HepG2 (cell line): Measurements from ENCODE around the gene ADGRV1. TPM values are rescaled to one million over a fixed set of nuclear protein-coding genes. Genes with fewer than 3 reads are reported as not detected.

ENCODE experiments used
- ATAC-seq: fragments of 200-7000 bp; cut with Tn5 transposase; 3 replicates; pipeline ENCODE4 v1.9.1; 2020; ENCODE audit warnings: mild to moderate bottlenecking, moderate library complexity
- BruUV-seq: library from RNA; stranded (reverse); fragments of 400-500 nt; replicated peaks from 2 replicates; lab custom pipeline; 2021; lab: Mats Ljungman, UMichigan
- CTCF ChIA-PET: fragments of 300-600 bp; formaldehyde crosslinking; extraction: SDS; loops from one replicate; lab custom pipeline; 2021; ENCODE audit warnings: low total read pairs, inconsistent platforms, low intra/inter-chr PET ratio; lab: Yijun Ruan, JAX
- POLR2A ChIA-PET: fragments of 350-600 bp; sonication (Branson Sonifier 250); formaldehyde crosslinking; loops from one replicate; lab custom pipeline; 2020; ENCODE audit warnings: antibody characterized with exemption, inconsistent platforms; lab: Yijun Ruan, JAX
- DNase-seq: peaks from one replicate; pipeline ENCODE4 v3.0.0-alpha.2; 2015; ENCODE audit warnings: low spot score
- FAIRE-seq: peaks from 3 replicates; lab custom pipeline; 2011; peaks lifted over from hg19 to GRCh38; lab: Jason Lieb, UNC
- H2AFZ ChIP-seq: one replicate; pipeline ENCODE4 v1.6.1; 2011; ENCODE audit warnings: low read length, inconsistent platforms
- H3K27ac ChIP-seq: fragments of 300-600 bp; 3 replicates; pipeline ENCODE4 v1.8.0; 2011; ENCODE audit warnings: mixed run types, mild to moderate bottlenecking, mixed read lengths, low read length, inconsistent platforms; ENCODE audit not compliant: insufficient read depth; ENCODE audit errors: extremely low read length
- H3K27me3 ChIP-seq, 2 experiments: fragments of 200-600 bp in 1 of 2; 2 replicates in 1 of 2; 3 replicates in 1 of 2; pipeline versions ENCODE4 v1.6.0 to v1.8.0; 2011; ENCODE audit warnings: low read length in 2 of 2, mild to moderate bottlenecking in 2 of 2, moderate library complexity in 2 of 2, inconsistent platforms in 1 of 2; ENCODE audit not compliant: insufficient read depth in 2 of 2, control insufficient read depth in 1 of 2
- H3K36me3 ChIP-seq, 2 experiments: fragments of 200-600 bp in 1 of 2; replicated peaks in 1 of 2; 2 replicates in 1 of 2; 3 replicates in 1 of 2; pipeline versions ENCODE4 v1.5.1 to v1.8.0; 2011; ENCODE audit warnings: low read length in 2 of 2, inconsistent platforms in 1 of 2; ENCODE audit not compliant: insufficient read depth in 2 of 2, control insufficient read depth in 1 of 2
- H3K4me1 ChIP-seq: 2 replicates; pipeline ENCODE4 v1.5.1; 2012; ENCODE audit warnings: low read length, inconsistent platforms; ENCODE audit not compliant: insufficient read depth
- H3K4me2 ChIP-seq: 2 replicates; pipeline ENCODE4 v1.6.0; 2011; ENCODE audit warnings: low read depth, low read length, inconsistent platforms
- H3K4me3 ChIP-seq, 3 experiments: fragments of 200-600 bp in 1 of 3; sonication (generic), shearing (Covaris generic) in 1 of 3; replicated peaks in 1 of 3; 2 replicates each; pipeline ENCODE4 v1.5.1; 2011 to 2016; ENCODE audit warnings: low read length in 3 of 3, inconsistent platforms in 2 of 3, low read depth in 2 of 3, mild to moderate bottlenecking in 2 of 3, control low read depth in 1 of 3, mixed read lengths in 1 of 3; ENCODE audit not compliant: insufficient read depth in 1 of 3
- H3K79me2 ChIP-seq: one replicate; pipeline ENCODE4 v1.6.1; 2011; ENCODE audit warnings: low read length, inconsistent platforms; ENCODE audit not compliant: insufficient read depth
- H3K9ac ChIP-seq: 2 replicates; pipeline ENCODE4 v1.6.0; 2011; ENCODE audit warnings: mild to moderate bottlenecking, low read depth, low read length, inconsistent platforms; ENCODE audit not compliant: insufficient read depth
- H3K9me3 ChIP-seq: 2 replicates; pipeline ENCODE4 v1.5.1; 2012; ENCODE audit warnings: mild to moderate bottlenecking, low read length
- H4K20me1 ChIP-seq: 2 replicates; pipeline ENCODE4 v1.6.0; 2011; ENCODE audit warnings: inconsistent platforms, mild to moderate bottlenecking, low read length, moderate library complexity; ENCODE audit not compliant: insufficient read depth
- CEBPB ChIP-seq: IDR thresholded peaks from 2 replicates; pipeline ENCODE4 v1.6.1; 2011; ENCODE audit warnings: low read depth, low read length, improper control_type of control experiment, borderline replicate concordance
- CEBPG ChIP-seq: IDR thresholded peaks from 2 replicates; pipeline ENCODE4 v1.6.1; 2016
- EED ChIP-seq: sonication (generic); formaldehyde crosslinking; IDR thresholded peaks from 2 replicates; pipeline ENCODE4 v1.5.0; 2020; ENCODE audit warnings: mild to moderate bottlenecking, missing genetic modification reagents
- HDAC6 ChIP-seq: fragments of 200-600 bp; sonication (generic); IDR thresholded peaks from 2 replicates; pipeline ENCODE4 v1.7.0; 2017; ENCODE audit warnings: mild to moderate bottlenecking, antibody characterized with exemption, low read length, low read depth
- KDM5A ChIP-seq: fragments of 200-600 bp; sonication (generic); IDR thresholded peaks from 2 replicates; pipeline ENCODE4 v1.7.0; 2018; ENCODE audit warnings: antibody characterized with exemption, mild to moderate bottlenecking, low read length, borderline replicate concordance
- XRCC5 ChIP-seq: fragments of 200-400 bp; formaldehyde crosslinking; optimal IDR thresholded peaks from 2 replicates; pipeline ENCODE3; 2017; ENCODE audit warnings: mild to moderate bottlenecking, low read length
- ZNF10 ChIP-seq: sonication (generic); formaldehyde crosslinking; IDR thresholded peaks from 2 replicates; pipeline ENCODE4 v1.4.0; 2020; ENCODE audit warnings: mild to moderate bottlenecking, low read depth, missing genetic modification reagents, borderline replicate concordance
- ZNF12 ChIP-seq: sonication (generic); formaldehyde crosslinking; IDR thresholded peaks from 2 replicates; pipeline ENCODE4 v1.5.0; 2020; ENCODE audit warnings: missing genetic modification reagents
- ZNF234 ChIP-seq: sonication (generic); formaldehyde crosslinking; conservative IDR thresholded peaks from 2 replicates; pipeline ENCODE4 v1.5.1; 2020; ENCODE audit warnings: mild to moderate bottlenecking, missing genetic modification reagents
- ZNF562 ChIP-seq: sonication (generic); formaldehyde crosslinking; IDR thresholded peaks from 2 replicates; pipeline ENCODE4 v1.8.0; 2022; ENCODE audit warnings: missing genetic modification reagents, borderline replicate concordance
- ZNF564 ChIP-seq: sonication (generic); formaldehyde crosslinking; IDR thresholded peaks from 2 replicates; pipeline ENCODE4 v1.8.1; 2023; ENCODE audit warnings: mild to moderate bottlenecking, missing genetic modification reagents
- WGBS: methylation state at CpG from one replicate; pipeline ENCODE4 v1.1.6; 2017; ENCODE audit warnings: low lambda C conversion rate; 5-methylcytosine and 5-hydroxymethylcytosine counted together
- in situ Hi-C: cut with HindIII; loops from 2 replicates; pipeline ENCODE4 v1.10.0; 2017; ENCODE audit warnings: low pct_unique_long_range_greater_than_20kb; ENCODE audit not compliant: extremely low pct_ligation_motif_present
- intact Hi-C: fragments of 100-400 bp; cut with micrococcal nuclease; formaldehyde crosslinking; loops from one replicate; pipeline ENCODE4 v1.10.0; 2022; ENCODE audit not compliant: unreplicated experiment
- polyA plus RNA-seq, 8 experiments: library from polyadenylated mRNA; depleted of rRNA in 3 of 8; stranded (reverse) in 7 of 8; unstranded in 1 of 8; fragments of >200 nt; fragmentation: Illumina TruSeq in 4 of 8; extraction: Trizol in 4 of 8; gene quantifications; 2 replicates each; pipeline versions ENCODE4 v1.2.1 to v1.2.3, GENCODE V29; 2011 to 2016; ENCODE audit warnings: low read depth in 4 of 8, missing spikeins in 1 of 8, mixed read lengths in 1 of 8; ENCODE audit not compliant: insufficient read depth in 1 of 8
- total RNA-seq, 5 experiments: library from RNA; depleted of rRNA; stranded (reverse); fragments of >200 nt; fragmentation: Illumina TruSeq; extraction: Trizol; gene quantifications; 2 replicates each; pipeline ENCODE4 v1.2.3, GENCODE V29; 2016; ENCODE audit warnings: low read depth in 1 of 5
- TF ChIP-seq, protein P1 (sequence below): sonication (generic); formaldehyde crosslinking; IDR thresholded peaks from 2 replicates; pipeline ENCODE4 v1.5.1; 2020; ENCODE audit warnings: missing genetic modification reagents, mild to moderate bottlenecking, borderline replicate concordance
- TF ChIP-seq, protein P2 (sequence below): sonication (generic); formaldehyde crosslinking; IDR thresholded peaks from 2 replicates; pipeline ENCODE4 v1.4.0; 2020; ENCODE audit warnings: missing genetic modification reagents, mild to moderate bottlenecking, borderline replicate concordance
- TF ChIP-seq, protein P3 (sequence below), 2 experiments: fragments of 450-650 bp in 1 of 2; sonication (generic) in 1 of 2; formaldehyde crosslinking; IDR thresholded peaks; 2 replicates each; pipeline versions ENCODE4 v1.5.0 to v1.8.0; 2020 to 2022; ENCODE audit warnings: mild to moderate bottlenecking in 1 of 2, missing genetic modification reagents in 1 of 2

Gene ADGRV1
- total and polyA plus RNA-seq, 2 of the 13 experiments (the other 11 are each of a cell fraction or from before 2014, with no cell fraction given) = 1.7 to 3.9 TPM

DNA sequence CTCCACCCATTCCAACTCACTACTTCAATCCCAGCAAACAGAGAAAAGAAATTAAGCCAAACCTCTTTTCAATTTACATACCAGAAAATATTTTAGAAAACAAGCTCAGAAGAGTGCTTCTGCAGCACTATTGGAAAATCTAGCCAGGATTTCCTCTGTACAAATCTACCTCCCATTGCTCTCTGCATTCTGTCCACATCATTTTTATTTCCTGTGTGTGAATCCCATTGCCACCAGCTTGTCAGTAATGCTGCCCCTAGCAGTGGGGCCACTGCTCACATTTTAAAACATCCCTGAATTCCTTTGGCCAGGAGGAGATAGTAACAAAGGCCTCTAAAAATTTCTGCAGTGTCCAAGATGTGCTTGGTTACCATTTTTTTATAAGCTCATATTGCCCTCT is 592.0 kb downstream of the ADGRV1 start (continued):
- TF ChIP-seq ZNF10 (CRISPR knock-in tag) = no peak

DNA sequence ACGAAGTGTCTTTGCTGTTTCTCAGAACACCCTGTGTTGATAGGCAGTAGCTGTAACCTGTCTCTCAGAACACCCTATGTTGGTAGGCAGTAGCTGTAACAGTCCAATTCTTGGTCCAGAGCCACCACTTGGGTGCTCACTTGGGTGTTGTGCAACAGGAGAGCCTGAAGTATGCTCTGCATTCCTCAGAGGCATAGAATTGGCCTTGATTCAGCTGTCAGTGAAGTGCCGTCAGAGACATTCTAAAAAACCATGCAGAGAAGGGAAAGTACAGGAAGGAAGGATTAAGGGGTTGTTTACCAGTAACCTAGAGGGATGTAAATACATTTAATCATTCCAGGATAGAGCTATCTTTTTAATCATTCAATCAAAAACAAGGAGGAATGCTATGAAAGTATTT is 593.4 kb downstream of the ADGRV1 start:
- TF ChIP-seq CEBPB (peak; percentile 75; the same call in 1 of the 2 replicates), CEBPG (peak; percentile 53), EED (no peak)
- Histone ChIP-seq H2AFZ (no peak overlapping the region), H3K9me3 (peaks cover 11% of the 10 kb centered on the region), H3K27me3 (no peaks in the 10 kb centered on the region), H3K4me2 (no peak overlapping the region), H3K27ac (no peak overlapping the region), H3K9ac (no peak overlapping the region), H3K4me1 (no peaks in the 10 kb centered on the region), H3K36me3 (no peaks in the 10 kb centered on the region), H3K4me3 (no peak overlapping the region), H3K79me2 (no peaks in the 10 kb centered on the region), H4K20me1 (no peaks in the 10 kb centered on the region)
- ATAC-seq (peak; percentile 54; the same call in 2 of the 3 replicates), DNase-seq (peak; percentile 4), FAIRE-seq (no peak)
- intact Hi-C loops (no loop called here), in situ Hi-C loops (no loop called here)
- ChIA-PET POLR2A (no interaction called here), CTCF (no interaction called here)
- WGBS = 20% methylated on average over 2 of the region's 2 CpGs
- BruUV-seq = no TSS peak

DNA sequence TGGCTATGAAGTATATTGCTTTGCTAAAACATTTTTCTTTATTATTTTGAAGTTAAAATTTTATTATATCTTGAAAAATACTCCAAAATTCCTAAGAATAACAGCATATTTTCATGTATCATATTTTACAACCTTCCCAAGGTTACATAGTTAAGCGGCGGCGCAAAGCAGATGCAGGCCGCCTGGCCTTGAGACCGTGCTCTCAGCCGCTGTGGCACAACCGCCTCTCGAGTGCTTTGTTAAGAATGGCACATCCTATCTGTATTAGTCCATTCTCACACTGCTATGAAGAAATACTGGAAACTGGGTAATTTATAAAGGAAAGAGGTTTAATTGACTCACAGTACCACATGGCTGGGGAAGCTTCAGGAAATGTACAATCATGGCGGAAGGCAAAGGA is 595.7 kb downstream of the ADGRV1 start:
- no peaks in the 10 kb centered on the region for H3K79me2 ChIP-seq
- no peak for ATAC-seq
- H3K4me3 ChIP-seq = no peak overlapping the region
- no peaks in the 10 kb centered on the region for H4K20me1 ChIP-seq
- WGBS = 95% methylated on average over 9 of the region's 9 CpGs
- CTCF ChIA-PET = no interaction called here
- POLR2A ChIA-PET = no interaction called here
- no TSS peak for BruUV-seq
- H3K4me2 ChIP-seq = no peak overlapping the region
- DNase-seq = no peak
- no peaks in the 10 kb centered on the region for H3K27me3 ChIP-seq
- no peak overlapping the region for H3K9ac ChIP-seq
- in situ Hi-C loops = no loop called here
- no peaks in the 10 kb centered on the region for H3K4me1 ChIP-seq
- H2AFZ ChIP-seq = no peak overlapping the region
- H3K9me3 ChIP-seq = no peaks in the 10 kb centered on the region
- FAIRE-seq = no peak
- no peaks in the 10 kb centered on the region for H3K36me3 ChIP-seq
- intact Hi-C loops = no loop called here
- H3K27ac ChIP-seq = no peak overlapping the region
- TF ChIP-seq ZNF12 (CRISPR knock-in tag) = no peak
- TF ChIP-seq KDM5A = no peak
- TF ChIP-seq XRCC5 = no peak
- TF ChIP-seq, protein P1, sequence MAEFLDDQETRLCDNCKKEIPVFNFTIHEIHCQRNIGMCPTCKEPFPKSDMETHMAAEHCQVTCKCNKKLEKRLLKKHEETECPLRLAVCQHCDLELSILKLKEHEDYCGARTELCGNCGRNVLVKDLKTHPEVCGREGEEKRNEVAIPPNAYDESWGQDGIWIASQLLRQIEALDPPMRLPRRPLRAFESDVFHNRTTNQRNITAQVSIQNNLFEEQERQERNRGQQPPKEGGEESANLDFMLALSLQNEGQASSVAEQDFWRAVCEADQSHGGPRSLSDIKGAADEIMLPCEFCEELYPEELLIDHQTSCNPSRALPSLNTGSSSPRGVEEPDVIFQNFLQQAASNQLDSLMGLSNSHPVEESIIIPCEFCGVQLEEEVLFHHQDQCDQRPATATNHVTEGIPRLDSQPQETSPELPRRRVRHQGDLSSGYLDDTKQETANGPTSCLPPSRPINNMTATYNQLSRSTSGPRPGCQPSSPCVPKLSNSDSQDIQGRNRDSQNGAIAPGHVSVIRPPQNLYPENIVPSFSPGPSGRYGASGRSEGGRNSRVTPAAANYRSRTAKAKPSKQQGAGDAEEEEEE (CRISPR knock-in tag) = no peak
- TF ChIP-seq ZNF564 (CRISPR knock-in tag) = no peak
- no peak for TF ChIP-seq ZNF562
- TF ChIP-seq, protein P2, sequence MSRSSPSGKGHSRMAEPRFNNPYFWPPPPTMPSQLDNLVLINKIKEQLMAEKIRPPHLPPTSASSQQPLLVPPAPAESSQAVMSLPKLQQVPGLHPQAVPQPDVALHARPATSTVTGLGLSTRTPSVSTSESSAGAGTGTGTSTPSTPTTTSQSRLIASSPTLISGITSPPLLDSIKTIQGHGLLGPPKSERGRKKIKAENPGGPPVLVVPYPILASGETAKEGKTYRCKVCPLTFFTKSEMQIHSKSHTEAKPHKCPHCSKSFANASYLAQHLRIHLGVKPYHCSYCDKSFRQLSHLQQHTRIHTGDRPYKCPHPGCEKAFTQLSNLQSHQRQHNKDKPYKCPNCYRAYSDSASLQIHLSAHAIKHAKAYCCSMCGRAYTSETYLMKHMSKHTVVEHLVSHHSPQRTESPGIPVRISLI (CRISPR knock-in tag) = no peak
- no peak for TF ChIP-seq ZNF234 (CRISPR knock-in tag)
- TF ChIP-seq, protein P3, sequence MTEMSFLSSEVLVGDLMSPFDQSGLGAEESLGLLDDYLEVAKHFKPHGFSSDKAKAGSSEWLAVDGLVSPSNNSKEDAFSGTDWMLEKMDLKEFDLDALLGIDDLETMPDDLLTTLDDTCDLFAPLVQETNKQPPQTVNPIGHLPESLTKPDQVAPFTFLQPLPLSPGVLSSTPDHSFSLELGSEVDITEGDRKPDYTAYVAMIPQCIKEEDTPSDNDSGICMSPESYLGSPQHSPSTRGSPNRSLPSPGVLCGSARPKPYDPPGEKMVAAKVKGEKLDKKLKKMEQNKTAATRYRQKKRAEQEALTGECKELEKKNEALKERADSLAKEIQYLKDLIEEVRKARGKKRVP (CRISPR knock-in tag; IDR thresholded peaks at IDR 0.05) = no peak
- TF ChIP-seq HDAC6 = no peak
- TF ChIP-seq CEBPG = no peak
